GM12874 (cell line): ENCODE measurements around the gene CFAP251.

Source experiments
- CTCF ChIP-seq: IDR thresholded peaks from 2 replicates; pipeline ENCODE4 v1.5.1; 2011; ENCODE audit warnings: low read depth, mild to moderate bottlenecking, control low read depth, low read length, moderate library complexity; ENCODE audit not compliant: insufficient read depth

CFAP251 gene

GRCh38 chr12:121932176-121932536, 13.8 kb downstream of the CFAP251 start:
- TF ChIP-seq CTCF, result no peak

- TF ChIP-seq CTCF, result no peak
Measured at GRCh38 chr12:121932914-121933521, 14.6 kb downstream of the CFAP251 start.

GRCh38 chr12:121933522-121934308, 15.3 kb downstream of the CFAP251 start:
- no peak for TF ChIP-seq CTCF

- no peak for TF ChIP-seq CTCF
Measured at GRCh38 chr12:121934309-121934664, 15.9 kb downstream of the CFAP251 start.

- no peak for TF ChIP-seq CTCF
Measured at GRCh38 chr12:121937654-121938053, 19.3 kb downstream of the CFAP251 start.

GRCh38 chr12:121939186-121939585, 20.8 kb downstream of the CFAP251 start:
- TF ChIP-seq CTCF, result no peak

- TF ChIP-seq CTCF, result no peak
Measured at GRCh38 chr12:121939992-121940766, 21.8 kb downstream of the CFAP251 start.
